CD4-positive, alpha-beta T cell (primary cell): Measurements from ENCODE around the gene CTSL. TPM values are rescaled to one million over a fixed set of nuclear protein-coding genes. Genes with fewer than 3 reads are reported as not detected.

Source experiments
- ATAC-seq: fragments of 200-7000 bp; cut with Tn5 transposase; one replicate; pipeline ENCODE4 v1.10.0; 2022; ENCODE audit warnings: mild to moderate bottlenecking; ENCODE audit not compliant: poor library complexity
- CTCF ChIA-PET: fragments of 350-600 bp; sonication (Branson Sonifier 250); formaldehyde crosslinking; loops from one replicate; lab custom pipeline; 2021; ENCODE audit warnings: antibody characterized with exemption, inconsistent platforms; lab: Charles Lee
- POLR2A ChIA-PET: fragments of 350-600 bp; sonication (Branson Sonifier 250); formaldehyde crosslinking; loops from one replicate; lab custom pipeline; 2021; ENCODE audit warnings: antibody characterized with exemption, inconsistent platforms; lab: Charles Lee
- DNase-seq, 14 experiments: peaks; one replicate each; pipeline ENCODE4 v3.0.0-alpha.2; 2013 to 2020; ENCODE audit warnings: mixed read lengths in 2 of 14
- H3K27ac ChIP-seq, 2 donors: one replicate each; pipeline versions ENCODE4 v1.5.1 to v1.7.0; 2013; ENCODE audit warnings: low read length in 2 of 2, low read depth in 1 of 2, mild to moderate bottlenecking in 1 of 2
- H3K27me3 ChIP-seq, 2 experiments: 1 replicate in 1 of 2; 2 replicates in 1 of 2; pipeline versions ENCODE4 v1.6.1 to v1.7.0; 2013; ENCODE audit warnings: low read length in 2 of 2, control low read depth in 1 of 2, mild to moderate bottlenecking in 1 of 2, moderate library complexity in 1 of 2; ENCODE audit not compliant: insufficient read depth in 2 of 2, control insufficient read depth in 1 of 2
- H3K36me3 ChIP-seq: one replicate; pipeline ENCODE4 v1.6.1; 2013; ENCODE audit warnings: low read length, control low read depth; ENCODE audit not compliant: insufficient read depth
- H3K4me1 ChIP-seq: one replicate; pipeline ENCODE4 v1.6.1; 2013; ENCODE audit warnings: low read length, control low read depth; ENCODE audit not compliant: insufficient read depth
- H3K4me3 ChIP-seq: one replicate; pipeline ENCODE4 v1.5.1; 2013; ENCODE audit warnings: mild to moderate bottlenecking, low read length, moderate library complexity
- H3K9me3 ChIP-seq, 2 experiments: 1 replicate in 1 of 2; 2 replicates in 1 of 2; pipeline versions ENCODE4 v1.6.1 to v1.7.0; 2013; ENCODE audit warnings: low read length in 2 of 2, mild to moderate bottlenecking in 2 of 2, control low read depth in 1 of 2, moderate library complexity in 1 of 2; ENCODE audit not compliant: control insufficient read depth in 1 of 2, insufficient read depth in 1 of 2
- H3K27ac Mint-ChIP-seq: one replicate; pipeline ENCODE4 v1.8.0; 2020; ENCODE audit warnings: mixed read lengths
- H3K27me3 Mint-ChIP-seq: one replicate; pipeline ENCODE4 v1.8.0; 2021; ENCODE audit warnings: mixed read lengths
- H3K36me3 Mint-ChIP-seq: one replicate; pipeline ENCODE4 v1.8.0; 2021; ENCODE audit warnings: low read depth, mixed read lengths
- H3K4me1 Mint-ChIP-seq: one replicate; pipeline ENCODE4 v1.8.0; 2021; ENCODE audit warnings: low read depth, mixed read lengths
- H3K4me3 Mint-ChIP-seq: one replicate; pipeline ENCODE4 v1.8.0; 2020; ENCODE audit warnings: mild to moderate bottlenecking, mixed read lengths
- H3K9me3 Mint-ChIP-seq: one replicate; pipeline ENCODE4 v1.8.0; 2020; ENCODE audit warnings: mixed read lengths
- intact Hi-C, 2 experiments: fragments of 100-400 bp; cut with DNase I in 1 of 2; cut with micrococcal nuclease in 1 of 2; formaldehyde crosslinking; loops; one replicate each; pipeline versions ENCODE4 v1.15.1 to v1.9.0; 2023 to 2025; cut with DNase I, micrococcal nuclease
- total RNA-seq, 174 experiments: library from RNA in 2 of 174; stranded (reverse) in 2 of 174; gene quantifications; one replicate each; pipeline ENCODE4 v1.2.3 and lab custom pipeline; 2021 to 2026
- TF ChIP-seq, protein P1 (sequence below): fragments of 200-600 bp; IDR thresholded peaks from one replicate; pipeline ENCODE4 v1.8.0; 2022; ENCODE audit warnings: antibody characterized with exemption, mild to moderate bottlenecking

CTSL gene
- total RNA-seq, 2 experiments from 2014 or later: 7.5 to 7.9 TPM

DNA sequence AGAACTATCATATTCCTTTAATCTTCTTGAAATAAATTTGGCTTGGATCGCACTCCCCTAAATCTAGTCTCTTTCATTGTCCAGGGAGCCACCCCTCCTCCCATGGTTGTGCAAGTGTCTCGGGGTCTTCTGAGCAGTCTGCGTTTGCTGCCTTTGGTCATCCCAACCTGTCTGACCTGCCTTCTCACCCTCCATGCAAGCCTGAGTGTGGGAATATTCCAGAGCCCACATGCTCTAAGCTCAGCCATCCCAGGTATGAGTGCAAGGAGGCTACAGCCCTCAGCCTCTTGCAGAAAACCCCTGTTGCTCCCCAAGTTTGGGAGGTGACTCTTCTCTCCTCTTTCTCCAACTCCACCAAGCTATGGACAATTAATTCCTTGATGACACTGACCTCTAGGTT, 7.7 kb upstream of the CTSL start:
- Histone ChIP-seq H3K4me3 (no peak overlapping the region), H3K9me3 (no peaks in the 10 kb centered on the region), H3K27me3 (no peaks in the 10 kb centered on the region), H3K4me1 (peaks cover 6% of the 10 kb centered on the region), H3K36me3 (no peaks in the 10 kb centered on the region), H3K27ac (no peak overlapping the region)
- Mint-ChIP-seq H3K4me1 (peaks cover 9% of the 10 kb centered on the region), H3K27me3 (no peaks in the 10 kb centered on the region), H3K27ac (no peak overlapping the region), H3K4me3 (no peak overlapping the region), H3K9me3 (no peaks in the 10 kb centered on the region), H3K36me3 (no peaks in the 10 kb centered on the region)
- CTCF ChIA-PET: no interaction called here
- POLR2A ChIA-PET: no interaction called here
- no peak for ATAC-seq
- intact Hi-C loops: no loop called here
- no peak for DNase-seq
- TF ChIP-seq, protein P1, sequence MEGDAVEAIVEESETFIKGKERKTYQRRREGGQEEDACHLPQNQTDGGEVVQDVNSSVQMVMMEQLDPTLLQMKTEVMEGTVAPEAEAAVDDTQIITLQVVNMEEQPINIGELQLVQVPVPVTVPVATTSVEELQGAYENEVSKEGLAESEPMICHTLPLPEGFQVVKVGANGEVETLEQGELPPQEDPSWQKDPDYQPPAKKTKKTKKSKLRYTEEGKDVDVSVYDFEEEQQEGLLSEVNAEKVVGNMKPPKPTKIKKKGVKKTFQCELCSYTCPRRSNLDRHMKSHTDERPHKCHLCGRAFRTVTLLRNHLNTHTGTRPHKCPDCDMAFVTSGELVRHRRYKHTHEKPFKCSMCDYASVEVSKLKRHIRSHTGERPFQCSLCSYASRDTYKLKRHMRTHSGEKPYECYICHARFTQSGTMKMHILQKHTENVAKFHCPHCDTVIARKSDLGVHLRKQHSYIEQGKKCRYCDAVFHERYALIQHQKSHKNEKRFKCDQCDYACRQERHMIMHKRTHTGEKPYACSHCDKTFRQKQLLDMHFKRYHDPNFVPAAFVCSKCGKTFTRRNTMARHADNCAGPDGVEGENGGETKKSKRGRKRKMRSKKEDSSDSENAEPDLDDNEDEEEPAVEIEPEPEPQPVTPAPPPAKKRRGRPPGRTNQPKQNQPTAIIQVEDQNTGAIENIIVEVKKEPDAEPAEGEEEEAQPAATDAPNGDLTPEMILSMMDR: no peak

DNA sequence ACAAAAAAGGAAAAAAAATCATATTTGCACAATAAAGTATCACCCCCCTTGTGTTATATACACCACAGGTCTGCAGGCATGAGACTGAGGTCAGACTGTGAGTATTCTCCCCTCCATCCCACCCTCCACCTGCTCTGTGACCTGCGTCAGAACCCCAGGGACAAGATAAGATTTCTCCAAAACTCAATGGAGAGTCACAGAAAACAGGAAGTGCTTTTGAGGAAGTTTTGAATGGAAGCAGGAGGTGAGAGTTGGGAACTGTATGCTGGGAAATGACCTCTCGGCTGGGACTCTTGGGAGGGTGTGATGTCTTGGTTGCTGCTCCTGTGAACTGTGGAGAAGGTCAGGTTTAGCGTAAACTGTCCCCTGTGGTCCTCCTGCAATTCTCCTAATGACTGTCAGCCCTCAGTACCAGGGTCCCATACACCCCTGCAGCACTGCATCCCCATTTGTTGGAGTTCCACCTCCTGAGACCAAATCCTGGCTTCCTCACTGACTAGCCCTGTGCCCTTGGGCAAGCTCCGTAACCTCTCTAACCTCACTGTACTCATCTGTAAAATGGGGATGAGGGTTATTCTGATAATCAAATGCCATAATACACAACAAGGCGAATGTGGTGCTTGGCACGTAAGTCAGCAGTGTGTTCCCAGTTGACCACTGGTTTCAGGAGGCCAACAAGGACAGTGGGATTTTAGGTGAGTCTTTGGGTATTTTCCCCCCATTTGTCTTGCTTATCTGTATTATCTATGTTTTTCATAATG, 6.9 kb upstream of the CTSL start:
- intact Hi-C loops: no loop called here
- DNase-seq (no peak), ATAC-seq (no peak)
- H3K36me3 Mint-ChIP-seq: no peaks in the 10 kb centered on the region
- Histone ChIP-seq H3K9me3 (no peaks in the 10 kb centered on the region), H3K27me3 (no peaks in the 10 kb centered on the region), H3K27ac (no peak overlapping the region), H3K4me1 (no peaks in the 10 kb centered on the region), H3K4me3 (no peak overlapping the region), H3K36me3 (no peaks in the 10 kb centered on the region)
- no peaks in the 10 kb centered on the region for H3K9me3 Mint-ChIP-seq
- H3K27me3 Mint-ChIP-seq: no peaks in the 10 kb centered on the region
- H3K4me1 Mint-ChIP-seq: peaks cover 1% of the 10 kb centered on the region
- POLR2A ChIA-PET: no interaction called here
- CTCF ChIA-PET: no interaction called here
- H3K4me3 Mint-ChIP-seq: no peak overlapping the region
- no peak overlapping the region for H3K27ac Mint-ChIP-seq
- TF ChIP-seq, protein P1: no peak

DNA sequence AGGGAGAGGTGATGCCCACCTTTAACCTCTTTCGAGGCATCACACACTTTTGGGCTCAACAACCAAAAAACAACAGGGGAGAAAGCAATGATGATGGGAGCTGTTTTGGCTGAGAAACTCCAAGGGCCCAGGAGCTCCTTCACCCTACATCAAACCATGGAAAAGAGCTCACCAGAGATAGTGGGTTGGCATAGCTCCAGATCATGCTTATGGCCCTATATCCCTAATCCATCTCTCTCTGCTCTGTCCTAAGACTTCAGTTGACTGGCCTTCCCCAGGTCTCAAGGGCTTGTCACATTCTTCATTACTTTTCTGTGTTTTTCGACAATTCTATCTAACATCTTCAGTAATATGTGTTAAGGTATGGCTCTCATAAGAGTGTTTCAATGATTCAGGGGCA, 5.7 kb upstream of the CTSL start:
- Histone ChIP-seq H3K36me3 (no peaks in the 10 kb centered on the region), H3K4me1 (no peaks in the 10 kb centered on the region), H3K27ac (no peak overlapping the region), H3K27me3 (no peaks in the 10 kb centered on the region), H3K9me3 (no peaks in the 10 kb centered on the region), H3K4me3 (no peak overlapping the region)
- no peak overlapping the region for H3K27ac Mint-ChIP-seq
- POLR2A ChIA-PET: no interaction called here
- H3K9me3 Mint-ChIP-seq: no peaks in the 10 kb centered on the region
- CTCF ChIA-PET: no interaction called here
- TF ChIP-seq, protein P1: no peak
- ATAC-seq (no peak), DNase-seq (no peak)
- no peaks in the 10 kb centered on the region for H3K27me3 Mint-ChIP-seq
- peaks cover 6% of the 10 kb centered on the region for H3K4me1 Mint-ChIP-seq
- intact Hi-C loops: loop anchor here in 1 of 2 experiments (5.0 kb wide), 1 partner anchor 33 kb away; no protein-coding TSS in a partner anchor
- no peaks in the 10 kb centered on the region for H3K36me3 Mint-ChIP-seq
- no peak overlapping the region for H3K4me3 Mint-ChIP-seq
